ENCODE results near the gene AKAP13.
A peak's percentile ranks its signal among the peaks of the same experiment; 100 is the strongest.

AKAP13 gene

GRCh38 chr15:85394554-85395333 lies 14.3 kb downstream of the AKAP13 start:
- Mint-ChIP-seq H3K4me3 (no peak overlapping the region), H3K4me1 (peaks cover 33% of the 10 kb centered on the region), H3K27ac (no peak overlapping the region)

GRCh38 chr15:85396554-85396953 lies 16.2 kb downstream of the AKAP13 start:
- no peaks in the 10 kb centered on the region for H3K36me3 Mint-ChIP-seq
- no peak overlapping the region for H3K4me3 Mint-ChIP-seq
- H3K4me1 Mint-ChIP-seq, result peaks cover 38% of the 10 kb centered on the region
- H3K9me3 Mint-ChIP-seq, result no peaks in the 10 kb centered on the region
- ATAC-seq (no peak), DNase-seq (ENCODE audit: low spot score in 2 of 2) (no peak)
- H3K27ac Mint-ChIP-seq, result no peak overlapping the region

More at GRCh38 chr15:85394554-85395333, 14.3 kb downstream of the AKAP13 start:
- ATAC-seq, result no peak
- Mint-ChIP-seq H3K9me3 (no peaks in the 10 kb centered on the region), H3K36me3 (no peaks in the 10 kb centered on the region)
- no peak for DNase-seq (ENCODE audit: low spot score in 2 of 2)

- Mint-ChIP-seq H3K27ac (no peak overlapping the region), H3K4me3 (no peak overlapping the region), H3K36me3 (no peaks in the 10 kb centered on the region), H3K9me3 (no peaks in the 10 kb centered on the region), H3K4me1 (peaks cover 44% of the 10 kb centered on the region)
- DNase-seq (ENCODE audit: low spot score in 2 of 2) (no peak), ATAC-seq (no peak)
Observed at GRCh38 chr15:85397151-85397550, 16.7 kb downstream of the AKAP13 start.

GRCh38 chr15:85397926-85398325 lies 17.5 kb downstream of the AKAP13 start:
- no peak for ATAC-seq
- Mint-ChIP-seq H3K4me3 (no peak overlapping the region), H3K4me1 (peaks cover 47% of the 10 kb centered on the region), H3K9me3 (no peaks in the 10 kb centered on the region), H3K27ac (no peak overlapping the region), H3K36me3 (no peaks in the 10 kb centered on the region)
- no peak for DNase-seq (ENCODE audit: low spot score in 2 of 2)

GRCh38 chr15:85398822-85399221 lies 18.4 kb downstream of the AKAP13 start:
- H3K9me3 Mint-ChIP-seq, result no peaks in the 10 kb centered on the region
- H3K4me1 Mint-ChIP-seq, result peaks cover 41% of the 10 kb centered on the region
- H3K27ac Mint-ChIP-seq, result no peak overlapping the region
- no peak for ATAC-seq
- no peak overlapping the region for H3K4me3 Mint-ChIP-seq
- DNase-seq (ENCODE audit: low spot score in 2 of 2), result no peak
- H3K36me3 Mint-ChIP-seq, result no peaks in the 10 kb centered on the region

GRCh38 chr15:85399627-85400026 lies 19.2 kb downstream of the AKAP13 start:
- H3K9me3 Mint-ChIP-seq, result no peaks in the 10 kb centered on the region
- H3K4me3 Mint-ChIP-seq, result no peak overlapping the region
- DNase-seq (ENCODE audit: low spot score in 2 of 2) (no peak), ATAC-seq (no peak)
- no peak overlapping the region for H3K27ac Mint-ChIP-seq
- H3K36me3 Mint-ChIP-seq, result no peaks in the 10 kb centered on the region
- H3K4me1 Mint-ChIP-seq, result peaks cover 41% of the 10 kb centered on the region

- Mint-ChIP-seq H3K4me1 (peaks cover 47% of the 10 kb centered on the region), H3K4me3 (peak overlapping the region; percentile 60), H3K36me3 (no peaks in the 10 kb centered on the region), H3K9me3 (no peaks in the 10 kb centered on the region), H3K27ac (no peak overlapping the region)
- ATAC-seq, result no peak
- DNase-seq (ENCODE audit: low spot score in 2 of 2), result no peak
Observed at GRCh38 chr15:85400606-85401005, 20.2 kb downstream of the AKAP13 start.

GRCh38 chr15:85401108-85401774 lies 20.8 kb downstream of the AKAP13 start:
- DNase-seq (ENCODE audit: low spot score in 2 of 2), result no peak
- no peaks in the 10 kb centered on the region for H3K36me3 Mint-ChIP-seq
- no peaks in the 10 kb centered on the region for H3K9me3 Mint-ChIP-seq
- H3K4me1 Mint-ChIP-seq, result peaks cover 45% of the 10 kb centered on the region
- peak overlapping the region; percentile 83 for H3K27ac Mint-ChIP-seq
- H3K4me3 Mint-ChIP-seq, result peak overlapping the region; percentile 60
- ATAC-seq, result peak; percentile 80

GRCh38 chr15:85402195-85402881 lies 21.9 kb downstream of the AKAP13 start:
- H3K27ac Mint-ChIP-seq, result peak overlapping the region; percentile 83
- DNase-seq (ENCODE audit: low spot score in 2 of 2) (no peak), ATAC-seq (peak; percentile 87)
- no peaks in the 10 kb centered on the region for H3K9me3 Mint-ChIP-seq
- H3K36me3 Mint-ChIP-seq, result peaks cover 2% of the 10 kb centered on the region
- H3K4me1 Mint-ChIP-seq, result peaks cover 53% of the 10 kb centered on the region
- H3K4me3 Mint-ChIP-seq, result peak overlapping the region; percentile 60

- H3K27ac Mint-ChIP-seq, result no peak overlapping the region
- H3K9me3 Mint-ChIP-seq, result no peaks in the 10 kb centered on the region
- no peak overlapping the region for H3K4me3 Mint-ChIP-seq
- DNase-seq (ENCODE audit: low spot score in 2 of 2), result no peak
- peaks cover 67% of the 10 kb centered on the region for H3K4me1 Mint-ChIP-seq
- ATAC-seq, result no peak
- peaks cover 11% of the 10 kb centered on the region for H3K36me3 Mint-ChIP-seq
Observed at GRCh38 chr15:85403745-85404144, 23.3 kb downstream of the AKAP13 start.

- no peaks in the 10 kb centered on the region for H3K9me3 Mint-ChIP-seq
- peak overlapping the region; percentile 76 for H3K27ac Mint-ChIP-seq
- peaks cover 70% of the 10 kb centered on the region for H3K4me1 Mint-ChIP-seq
- peaks cover 13% of the 10 kb centered on the region for H3K36me3 Mint-ChIP-seq
- ATAC-seq (no peak), DNase-seq (ENCODE audit: low spot score in 2 of 2) (no peak)
- peak overlapping the region; percentile 50 for H3K4me3 Mint-ChIP-seq
Observed at GRCh38 chr15:85404176-85404917, 23.9 kb downstream of the AKAP13 start.

- ATAC-seq (no peak), DNase-seq (ENCODE audit: low spot score in 2 of 2) (no peak)
- peaks cover 74% of the 10 kb centered on the region for H3K4me1 Mint-ChIP-seq
- peaks cover 13% of the 10 kb centered on the region for H3K36me3 Mint-ChIP-seq
- peak overlapping the region; percentile 50 for H3K4me3 Mint-ChIP-seq
- no peaks in the 10 kb centered on the region for H3K9me3 Mint-ChIP-seq
- H3K27ac Mint-ChIP-seq, result peak overlapping the region; percentile 76
Observed at GRCh38 chr15:85404918-85405866, 24.8 kb downstream of the AKAP13 start.

GRCh38 chr15:85406916-85407315 lies 26.5 kb downstream of the AKAP13 start:
- H3K4me3 Mint-ChIP-seq, result peak overlapping the region; percentile 7
- DNase-seq (ENCODE audit: low spot score in 2 of 2), result no peak
- no peak for ATAC-seq
- peaks cover 13% of the 10 kb centered on the region for H3K36me3 Mint-ChIP-seq
- peak overlapping the region; percentile 90 for H3K27ac Mint-ChIP-seq
- H3K4me1 Mint-ChIP-seq, result peaks cover 76% of the 10 kb centered on the region
- H3K9me3 Mint-ChIP-seq, result no peaks in the 10 kb centered on the region

Measured in stimulated activated effector memory CD8-positive, alpha-beta T cell treated with anti-CD3 and anti-CD28 coated beads, Interleukin-12 subunit alpha, Interleukin-12 subunit beta, amount 100 ng/mL, for 72 hours (primary cell).